IMR-90 (cell line): Measurements from ENCODE around the gene ENO4. TPM values are rescaled to one million over a fixed set of nuclear protein-coding genes. Genes with fewer than 3 reads are reported as not detected.

Experiments
- ATAC-seq: fragments of 200-7000 bp; cut with Tn5 transposase; 2 replicates; pipeline ENCODE4 v1.9.1; 2020; ENCODE audit warnings: low read depth, mild to moderate bottlenecking, moderate library complexity
- BruUV-seq: library from RNA; stranded (reverse); fragments of 400-500 nt; replicated peaks from 2 replicates; lab custom pipeline; 2021; lab: Mats Ljungman, UMichigan
- CTCF ChIA-PET: fragments of 300-600 bp; formaldehyde crosslinking; extraction: SDS; loops from one replicate; lab custom pipeline; 2021; ENCODE audit warnings: antibody characterized with exemption; lab: Yijun Ruan, JAX
- POLR2A ChIA-PET: fragments of 300-600 bp; sonication (Branson Sonifier 250); formaldehyde crosslinking; loops from one replicate; lab custom pipeline; 2022; ENCODE audit warnings: antibody characterized with exemption; ENCODE audit not compliant: unreplicated experiment; lab: Charles Lee
- DNase-seq: peaks from one replicate; pipeline ENCODE4 v3.0.0; 2013
- H2AFZ ChIP-seq: replicated peaks from 2 replicates; pipeline ENCODE3; 2013; ENCODE audit warnings: low read length, mild to moderate bottlenecking; ENCODE audit not compliant: poor library complexity
- H2AK5ac ChIP-seq: 2 replicates; pipeline ENCODE4 v1.6.1; 2013; ENCODE audit warnings: low read depth, low read length, inconsistent platforms
- H2AK9ac ChIP-seq: replicated peaks from 2 replicates; pipeline ENCODE3; 2013; ENCODE audit warnings: mild to moderate bottlenecking, low read depth, low read length, moderate library complexity; ENCODE audit not compliant: poor library complexity
- H2BK120ac ChIP-seq: 2 replicates; pipeline ENCODE4 v1.6.1; 2013; ENCODE audit warnings: low read depth, low read length, inconsistent platforms
- H2BK15ac ChIP-seq: 3 replicates; pipeline ENCODE4 v1.6.1; 2013; ENCODE audit warnings: low read depth, low read length, inconsistent platforms
- H2BK20ac ChIP-seq: 2 replicates; pipeline ENCODE4 v1.6.1; 2013; ENCODE audit warnings: low read depth, mild to moderate bottlenecking, inconsistent platforms, low read length, moderate library complexity
- H2BK5ac ChIP-seq: 2 replicates; pipeline ENCODE4 v1.6.1; 2013; ENCODE audit warnings: mild to moderate bottlenecking, low read depth, low read length, inconsistent platforms; ENCODE audit not compliant: poor library complexity, severe bottlenecking
- H3K14ac ChIP-seq: replicated peaks from 2 replicates; pipeline ENCODE4 v1.6.1; 2013; ENCODE audit warnings: low read depth, low read length, inconsistent platforms
- H3K18ac ChIP-seq: 2 replicates; pipeline ENCODE4 v1.6.1; 2013; ENCODE audit warnings: low read depth, low read length, control low read depth
- H3K23ac ChIP-seq: 2 replicates; pipeline ENCODE4 v1.6.1; 2013; ENCODE audit warnings: low read depth, low read length, inconsistent platforms
- H3K27ac ChIP-seq: 2 replicates; pipeline ENCODE4 v1.5.1; 2013; ENCODE audit warnings: mild to moderate bottlenecking, control low read depth, low read length; ENCODE audit not compliant: insufficient read depth
- H3K27me3 ChIP-seq: 2 replicates; pipeline ENCODE4 v1.6.1; 2013; ENCODE audit warnings: low read length; ENCODE audit not compliant: control insufficient read depth, insufficient read depth
- H3K36me3 ChIP-seq: 2 replicates; pipeline ENCODE4 v1.6.1; 2013; ENCODE audit warnings: low read length, mixed read lengths; ENCODE audit not compliant: control insufficient read depth, insufficient read depth
- H3K4ac ChIP-seq: 2 replicates; pipeline ENCODE4 v1.6.1; 2013; ENCODE audit warnings: low read depth, low read length, inconsistent platforms
- H3K4me1 ChIP-seq: 2 replicates; pipeline ENCODE4 v1.6.1; 2013; ENCODE audit warnings: low read length, mixed read lengths; ENCODE audit not compliant: control insufficient read depth, insufficient read depth
- H3K4me2 ChIP-seq: 2 replicates; pipeline ENCODE4 v1.6.1; 2013; ENCODE audit warnings: low read depth, mild to moderate bottlenecking, control low read depth, low read length, moderate library complexity
- H3K4me3 ChIP-seq: 2 replicates; pipeline ENCODE4 v1.5.1; 2013; ENCODE audit warnings: low read depth, mild to moderate bottlenecking, control low read depth, low read length, moderate library complexity; ENCODE audit not compliant: insufficient read depth
- H3K56ac ChIP-seq: 2 replicates; pipeline ENCODE4 v1.6.1; 2013; ENCODE audit warnings: low read length, inconsistent platforms; ENCODE audit not compliant: insufficient read depth; ENCODE audit errors: extremely low read depth
- H3K79me1 ChIP-seq, 2 experiments: 2 replicates each; pipeline ENCODE4 v1.6.1; 2013; ENCODE audit warnings: low read length in 2 of 2, inconsistent platforms in 1 of 2, low read depth in 1 of 2
- H3K9ac ChIP-seq: 2 replicates; pipeline ENCODE4 v1.6.1; 2013; ENCODE audit warnings: low read depth, low read length, control low read depth
- H3K9me1 ChIP-seq: 2 replicates; pipeline ENCODE4 v1.6.1; 2013; ENCODE audit warnings: low read length, inconsistent platforms; ENCODE audit not compliant: insufficient read depth
- H3K9me3 ChIP-seq: 2 replicates; pipeline ENCODE4 v1.6.1; 2013; ENCODE audit warnings: low read length; ENCODE audit not compliant: control insufficient read depth, insufficient read depth
- H4K20me1 ChIP-seq: 2 replicates; pipeline ENCODE4 v1.6.1; 2013; ENCODE audit warnings: low read length, inconsistent platforms; ENCODE audit not compliant: insufficient read depth
- H4K5ac ChIP-seq: 2 replicates; pipeline ENCODE4 v1.6.1; 2013; ENCODE audit warnings: mild to moderate bottlenecking, low read depth, low read length, control low read depth
- H4K8ac ChIP-seq, 2 experiments: 2 replicates each; pipeline ENCODE4 v1.6.1; 2013; ENCODE audit warnings: low read depth in 2 of 2, low read length in 2 of 2, control low read depth in 1 of 2, inconsistent platforms in 1 of 2
- H4K91ac ChIP-seq: 2 replicates; pipeline ENCODE4 v1.6.1; 2013; ENCODE audit warnings: low read depth, low read length, inconsistent platforms; ENCODE audit not compliant: insufficient read depth
- BHLHE40 ChIP-seq: fragments of 150-350 bp; IDR thresholded peaks from 2 replicates; pipeline ENCODE4 v1.6.1; 2016; ENCODE audit warnings: mild to moderate bottlenecking, low read depth, low read length
- CEBPB ChIP-seq: IDR thresholded peaks from 2 replicates; pipeline ENCODE4 v1.6.1; 2012; ENCODE audit warnings: low read depth, low read length, improper control_type of control experiment
- CHD1 ChIP-seq: IDR thresholded peaks from 2 replicates; pipeline ENCODE4 v1.6.1; 2012; ENCODE audit warnings: low read depth, low read length, improper control_type of control experiment
- MXI1 ChIP-seq: IDR thresholded peaks from 2 replicates; pipeline ENCODE4 v1.6.1; 2012; ENCODE audit warnings: low read depth, mild to moderate bottlenecking, low read length, moderate library complexity, borderline replicate concordance
- POLR2A ChIP-seq: IDR thresholded peaks from 2 replicates; pipeline ENCODE4 v1.6.1; 2012; ENCODE audit warnings: mild to moderate bottlenecking, low read depth, low read length
- RCOR1 ChIP-seq: IDR thresholded peaks from 2 replicates; pipeline ENCODE4 v1.6.1; 2012; ENCODE audit warnings: mild to moderate bottlenecking, low read length, improper control_type of control experiment; ENCODE audit not compliant: insufficient replicate concordance
- USF2 ChIP-seq: fragments of 150-350 bp; IDR thresholded peaks from 2 replicates; pipeline ENCODE4 v1.6.1; 2017; ENCODE audit warnings: mild to moderate bottlenecking, antibody characterized with exemption, low read length, low read depth
- dilution Hi-C: fragments of 300-500 bp; cut with HindIII; formaldehyde crosslinking; loops from one replicate; pipeline ENCODE4 v1.14.3; 2018; ENCODE audit warnings: low sequenced_read_pairs; ENCODE audit not compliant: unreplicated experiment
- in situ Hi-C: fragments of 300-500 bp; cut with MboI; formaldehyde crosslinking; loops from 3 replicates; pipeline ENCODE4 v1.14.3; 2019; ENCODE audit warnings: low sequenced_read_pairs, inconsistent platforms, mixed read lengths
- intact Hi-C: fragments of 100-400 bp; cut with micrococcal nuclease; formaldehyde crosslinking; loops from 2 replicates; pipeline ENCODE4 v1.10.0; 2022
- polyA plus RNA-seq, 3 experiments: library from polyadenylated mRNA; depleted of rRNA; stranded (reverse); fragments of >200 nt; gene quantifications; 2 replicates each; pipeline ENCODE4 v1.2.3, GENCODE V29; 2012; ENCODE audit warnings: low replicate concordance in 1 of 3
- total RNA-seq: library from RNA; depleted of rRNA; stranded (reverse); fragments of >200 nt; gene quantifications from 2 replicates; pipeline ENCODE4 v1.2.3, GENCODE V29; 2012

ENO4 gene
- total and polyA plus RNA-seq, 2 of the 4 experiments (the other 2 are of a cell fraction): under 0.01 to 0.05 TPM

- ATAC-seq (no peak), DNase-seq (no peak)
- H2BK5ac ChIP-seq: no peak overlapping the region
- no peak overlapping the region for H2BK120ac ChIP-seq
- H3K23ac ChIP-seq: no peak overlapping the region
- intact Hi-C loops: no loop called here
- no peaks in the 10 kb centered on the region for H3K36me3 ChIP-seq
- no peak overlapping the region for H3K14ac ChIP-seq
- no peak overlapping the region for H2AK5ac ChIP-seq
- peaks cover 12% of the 10 kb centered on the region for H3K9me1 ChIP-seq
- H2BK20ac ChIP-seq: no peak overlapping the region
- peaks cover 4% of the 10 kb centered on the region for H3K4me1 ChIP-seq
- no peak overlapping the region for H4K91ac ChIP-seq
- no peak overlapping the region for H3K4ac ChIP-seq
- H4K8ac ChIP-seq: no peak overlapping the region
- H3K18ac ChIP-seq: no peak overlapping the region
- no peaks in the 10 kb centered on the region for H3K79me1 ChIP-seq
- no peaks in the 10 kb centered on the region for H3K9me3 ChIP-seq
- no peak overlapping the region for H3K9ac ChIP-seq
- H3K4me3 ChIP-seq: no peak overlapping the region
- no peak overlapping the region for H2BK15ac ChIP-seq
- in situ Hi-C loops: no loop called here
- no peaks in the 10 kb centered on the region for H3K27me3 ChIP-seq
- no peak overlapping the region for H3K27ac ChIP-seq
- TF ChIP-seq POLR2A (no peak), CEBPB (no peak), CHD1 (no peak), RCOR1 (no peak), USF2 (no peak), BHLHE40 (no peak), MXI1 (no peak)
- no TSS peak for BruUV-seq
- no peaks in the 10 kb centered on the region for H4K20me1 ChIP-seq
- ChIA-PET CTCF (no interaction called here), POLR2A (no interaction called here)
- H2AFZ ChIP-seq: no peak overlapping the region
- no peak overlapping the region for H2AK9ac ChIP-seq
- no peak overlapping the region for H3K4me2 ChIP-seq
- H3K56ac ChIP-seq: no peak overlapping the region
- H4K5ac ChIP-seq: no peak overlapping the region
- dilution Hi-C loops: no loop called here
These were observed 44.4 kb downstream of the ENO4 start for GRCh38 chr10:116893686-116894037.
